ENCODE measurements around the gene MICAL2. TPM values are rescaled to one million over a fixed set of nuclear protein-coding genes. Genes with fewer than 3 reads are reported as not detected.
A peak's percentile ranks its signal among the peaks of the same experiment; 100 is the strongest.

MICAL2 gene
- total RNA-seq, 1 donor from 2014 or later = 20.8 TPM

DNA sequence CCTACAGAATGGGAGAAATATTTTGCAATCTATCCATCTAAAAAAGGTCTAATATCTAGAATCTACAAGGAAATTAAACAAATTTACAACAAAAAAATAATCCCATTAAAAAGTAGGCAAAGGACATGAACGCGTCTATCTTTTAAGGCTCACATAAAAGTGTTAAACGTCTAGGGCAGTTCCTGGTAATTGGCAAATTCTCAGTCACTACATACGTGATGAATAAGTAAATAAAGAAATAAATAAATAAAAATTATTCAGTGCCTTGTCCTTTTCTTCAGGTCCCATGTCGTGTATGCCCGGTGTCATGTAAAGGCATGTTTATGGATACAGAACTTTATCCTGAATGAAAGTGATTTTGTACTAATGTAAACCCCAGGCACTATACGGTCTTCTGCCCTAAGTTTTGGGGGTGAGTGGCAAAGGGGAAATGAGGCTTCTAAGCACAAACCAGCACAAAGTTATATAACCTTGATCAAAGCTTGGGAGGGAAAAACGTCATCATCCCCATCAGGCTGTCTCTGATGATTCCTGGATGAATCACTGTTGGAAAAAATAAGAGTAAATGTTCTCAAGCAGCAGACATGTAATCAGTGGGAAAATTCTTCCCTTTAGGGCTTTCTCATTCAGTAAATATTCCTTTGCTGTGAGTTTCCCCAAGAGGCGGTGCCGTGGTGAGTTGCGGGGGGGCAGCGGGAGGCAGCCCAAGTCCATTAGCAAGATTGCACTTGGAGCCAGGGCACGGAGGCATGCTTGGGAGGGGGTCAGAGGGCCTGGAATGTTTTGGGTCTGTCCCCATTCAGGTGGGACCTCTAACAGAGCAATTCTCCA is 30.4 kb upstream of the MICAL2 start:
- Mint-ChIP-seq H3K4me3 (ENCODE audit: unreplicated experiment) (peak overlapping the region; percentile 24), H3K4me1 (ENCODE audit: unreplicated experiment) (peaks cover 48% of the 10 kb centered on the region), H3K36me3 (ENCODE audit: unreplicated experiment) (no peaks in the 10 kb centered on the region), H3K9me3 (ENCODE audit: unreplicated experiment) (no peaks in the 10 kb centered on the region), H3K27ac (ENCODE audit: unreplicated experiment) (peak overlapping the region; percentile 93), H3K27me3 (ENCODE audit: unreplicated experiment) (no peaks in the 10 kb centered on the region)
- DNase-seq (ENCODE audit: extremely low spot score, unreplicated experiment) = no peak
- TF ChIP-seq, protein P1, sequence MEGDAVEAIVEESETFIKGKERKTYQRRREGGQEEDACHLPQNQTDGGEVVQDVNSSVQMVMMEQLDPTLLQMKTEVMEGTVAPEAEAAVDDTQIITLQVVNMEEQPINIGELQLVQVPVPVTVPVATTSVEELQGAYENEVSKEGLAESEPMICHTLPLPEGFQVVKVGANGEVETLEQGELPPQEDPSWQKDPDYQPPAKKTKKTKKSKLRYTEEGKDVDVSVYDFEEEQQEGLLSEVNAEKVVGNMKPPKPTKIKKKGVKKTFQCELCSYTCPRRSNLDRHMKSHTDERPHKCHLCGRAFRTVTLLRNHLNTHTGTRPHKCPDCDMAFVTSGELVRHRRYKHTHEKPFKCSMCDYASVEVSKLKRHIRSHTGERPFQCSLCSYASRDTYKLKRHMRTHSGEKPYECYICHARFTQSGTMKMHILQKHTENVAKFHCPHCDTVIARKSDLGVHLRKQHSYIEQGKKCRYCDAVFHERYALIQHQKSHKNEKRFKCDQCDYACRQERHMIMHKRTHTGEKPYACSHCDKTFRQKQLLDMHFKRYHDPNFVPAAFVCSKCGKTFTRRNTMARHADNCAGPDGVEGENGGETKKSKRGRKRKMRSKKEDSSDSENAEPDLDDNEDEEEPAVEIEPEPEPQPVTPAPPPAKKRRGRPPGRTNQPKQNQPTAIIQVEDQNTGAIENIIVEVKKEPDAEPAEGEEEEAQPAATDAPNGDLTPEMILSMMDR (IDR thresholded peaks at IDR 0.05) = no peak

DNA sequence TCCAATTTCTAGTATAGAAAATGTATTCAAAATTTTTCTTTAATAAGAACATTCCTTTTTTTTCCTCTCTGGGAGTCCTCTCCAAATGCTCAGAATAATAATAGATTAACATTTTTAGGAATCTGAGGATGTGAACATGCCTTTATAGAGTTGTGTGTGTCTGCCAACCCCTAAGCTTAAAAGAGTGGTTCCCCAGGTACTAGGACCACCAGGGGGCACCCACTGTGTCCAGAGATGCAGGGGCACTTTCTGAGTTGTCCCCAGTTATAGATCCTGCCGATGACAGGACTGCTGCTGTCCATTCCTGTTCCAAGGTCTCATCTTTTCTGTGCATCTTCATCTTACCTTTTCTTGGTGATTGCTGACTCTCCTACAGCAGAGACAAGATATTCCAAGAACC is 27.0 kb upstream of the MICAL2 start:
- Mint-ChIP-seq H3K36me3 (ENCODE audit: unreplicated experiment) (no peaks in the 10 kb centered on the region), H3K9me3 (ENCODE audit: unreplicated experiment) (no peaks in the 10 kb centered on the region), H3K27me3 (ENCODE audit: unreplicated experiment) (no peaks in the 10 kb centered on the region), H3K4me3 (ENCODE audit: unreplicated experiment) (no peak overlapping the region), H3K27ac (ENCODE audit: unreplicated experiment) (peak overlapping the region; percentile 73), H3K4me1 (ENCODE audit: unreplicated experiment) (peaks cover 57% of the 10 kb centered on the region)
- TF ChIP-seq, protein P1 (IDR thresholded peaks at IDR 0.05) = peak; percentile 35
- DNase-seq (ENCODE audit: extremely low spot score, unreplicated experiment) = no peak

DNA sequence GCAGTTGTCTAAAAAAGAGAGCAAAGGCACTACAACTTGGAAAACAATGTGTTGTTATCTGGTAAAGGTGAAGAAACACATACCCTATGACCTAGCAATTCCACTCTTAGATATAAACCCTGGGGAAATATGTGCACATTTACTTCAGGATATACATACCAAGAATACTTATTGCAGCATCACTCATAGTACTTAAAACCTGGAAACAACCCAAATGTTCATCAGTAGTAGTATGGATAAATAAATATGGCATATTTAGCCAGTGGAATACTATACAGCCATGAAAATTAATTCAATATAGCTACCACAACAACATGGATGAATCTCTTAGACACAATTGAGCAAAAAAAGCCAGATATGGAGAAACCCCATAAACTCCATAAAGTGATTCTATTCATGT is 26.1 kb upstream of the MICAL2 start:
- peaks cover 61% of the 10 kb centered on the region for H3K4me1 Mint-ChIP-seq (ENCODE audit: unreplicated experiment)
- no peaks in the 10 kb centered on the region for H3K9me3 Mint-ChIP-seq (ENCODE audit: unreplicated experiment)
- H3K4me3 Mint-ChIP-seq (ENCODE audit: unreplicated experiment) = no peak overlapping the region
- H3K27me3 Mint-ChIP-seq (ENCODE audit: unreplicated experiment) = no peaks in the 10 kb centered on the region
- H3K27ac Mint-ChIP-seq (ENCODE audit: unreplicated experiment) = peak overlapping the region; percentile 73
- TF ChIP-seq, protein P1 (IDR thresholded peaks at IDR 0.05) = no peak
- no peak for DNase-seq (ENCODE audit: extremely low spot score, unreplicated experiment)
- H3K36me3 Mint-ChIP-seq (ENCODE audit: unreplicated experiment) = no peaks in the 10 kb centered on the region

DNA sequence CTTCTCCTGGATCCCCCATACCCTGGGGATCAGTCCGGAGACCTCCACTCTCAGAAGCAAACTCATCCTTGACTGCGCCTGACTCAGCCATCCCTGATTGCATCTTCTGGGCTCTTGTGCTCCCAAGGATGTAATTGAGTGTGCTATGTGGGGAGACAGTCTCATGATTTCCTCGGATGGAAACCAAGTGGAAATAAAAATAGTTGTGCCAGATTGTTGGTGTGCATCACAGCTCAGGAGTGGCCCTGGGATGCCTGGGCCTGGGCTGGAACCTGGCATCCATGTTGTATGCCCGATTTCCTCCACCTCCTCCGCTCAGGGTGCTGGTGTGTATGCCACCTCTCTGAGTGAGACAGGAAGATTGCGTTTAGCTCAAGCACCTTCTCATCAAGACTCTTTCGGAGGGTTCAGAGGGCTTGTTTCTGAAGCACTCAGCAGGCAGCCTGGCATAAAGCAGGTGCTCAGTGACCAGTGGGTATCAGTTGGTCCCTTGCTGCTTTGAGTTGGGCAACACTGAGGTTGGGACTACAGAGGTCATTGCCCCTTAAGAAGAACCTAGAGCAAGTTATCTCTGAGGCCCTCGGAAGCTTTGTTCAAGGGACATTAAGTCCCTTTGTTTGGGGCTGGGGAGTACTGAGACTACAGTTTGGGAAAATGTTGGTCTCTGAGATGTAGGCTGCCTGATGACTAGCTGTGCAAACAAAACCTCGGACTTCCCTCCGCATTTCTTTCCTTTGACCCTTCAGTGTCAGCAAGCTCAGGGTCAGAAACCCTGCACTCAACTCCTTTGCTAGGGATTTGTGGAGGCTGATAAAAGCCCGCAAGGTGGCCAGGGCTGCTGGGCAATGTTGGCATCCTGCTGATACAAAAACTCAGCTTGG is 24.8 kb upstream of the MICAL2 start:
- TF ChIP-seq, protein P1 (IDR thresholded peaks at IDR 0.05) = no peak
- Mint-ChIP-seq H3K9me3 (ENCODE audit: unreplicated experiment) (no peaks in the 10 kb centered on the region), H3K27me3 (ENCODE audit: unreplicated experiment) (no peaks in the 10 kb centered on the region), H3K36me3 (ENCODE audit: unreplicated experiment) (no peaks in the 10 kb centered on the region), H3K4me1 (ENCODE audit: unreplicated experiment) (peaks cover 58% of the 10 kb centered on the region), H3K27ac (ENCODE audit: unreplicated experiment) (peak overlapping the region; percentile 98), H3K4me3 (ENCODE audit: unreplicated experiment) (peak overlapping the region; percentile 56)
- DNase-seq (ENCODE audit: extremely low spot score, unreplicated experiment) = no peak

All from osteocyte (in vitro differentiated cells).